ENCODE results near the gene CEMIP2.

CEMIP2 gene

DNA sequence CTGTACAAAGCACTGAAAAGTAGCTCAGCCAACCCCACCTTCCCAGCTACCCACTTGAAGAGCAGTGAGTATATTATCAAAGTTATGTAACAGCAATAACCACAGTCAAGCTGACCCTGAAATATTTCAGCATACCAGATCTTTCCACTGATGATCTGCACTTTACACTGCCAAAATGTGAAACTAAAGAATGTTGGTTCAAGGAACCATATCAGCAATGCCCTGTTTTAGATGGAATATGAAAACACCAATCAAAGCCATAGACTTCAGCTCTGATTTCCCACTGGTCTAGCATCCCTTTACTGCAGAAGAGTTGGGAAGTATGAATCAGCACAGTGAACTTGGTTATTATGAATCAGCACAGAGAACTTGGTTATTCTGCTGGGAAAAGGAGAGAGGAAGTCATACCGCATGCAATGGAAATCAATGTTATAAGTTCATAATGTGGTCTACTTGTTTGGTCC, 20.0 kb downstream of the CEMIP2 start:
- DNase-seq: no peak

- DNase-seq: no peak
These were observed 20.7 kb downstream of the CEMIP2 start for GRCh38 chr9:71747576-71747975.

GRCh38 chr9:71746758-71747125, 21.6 kb downstream of the CEMIP2 start:
- no peak for DNase-seq

DNA sequence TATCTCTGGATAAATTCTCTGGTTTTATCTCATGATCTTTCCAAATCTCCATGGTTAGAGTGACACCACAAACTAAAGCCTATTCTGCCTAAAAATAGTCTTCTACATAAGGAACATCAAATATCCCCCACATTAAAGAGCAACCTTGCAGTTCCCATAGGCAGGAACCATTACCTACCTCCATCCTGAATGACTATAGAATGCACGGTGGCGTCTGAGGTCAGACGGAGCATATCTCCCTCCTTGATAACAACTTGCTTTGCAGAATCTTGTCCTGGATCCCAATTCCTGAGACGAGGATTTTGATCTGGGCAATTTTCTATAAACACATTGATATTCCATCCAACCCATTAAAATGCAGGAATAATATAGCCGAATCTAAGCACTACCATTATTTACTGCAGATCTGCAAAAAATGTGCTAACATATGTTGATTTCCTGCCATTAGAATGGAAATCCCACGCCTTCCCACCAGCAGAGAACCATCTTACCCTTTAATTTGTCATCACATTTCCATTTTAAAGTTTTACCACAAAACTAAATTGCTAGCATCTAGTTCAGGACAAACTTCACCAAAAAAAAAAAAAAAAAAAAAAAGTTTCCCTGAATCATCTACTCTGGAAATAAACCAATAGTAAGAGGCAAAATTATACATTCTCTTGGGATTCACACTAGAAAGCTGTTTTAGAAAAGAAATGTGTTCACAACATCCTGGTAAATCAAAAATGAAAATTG, 22.1 kb downstream of the CEMIP2 start:
- DNase-seq: no peak

DNA sequence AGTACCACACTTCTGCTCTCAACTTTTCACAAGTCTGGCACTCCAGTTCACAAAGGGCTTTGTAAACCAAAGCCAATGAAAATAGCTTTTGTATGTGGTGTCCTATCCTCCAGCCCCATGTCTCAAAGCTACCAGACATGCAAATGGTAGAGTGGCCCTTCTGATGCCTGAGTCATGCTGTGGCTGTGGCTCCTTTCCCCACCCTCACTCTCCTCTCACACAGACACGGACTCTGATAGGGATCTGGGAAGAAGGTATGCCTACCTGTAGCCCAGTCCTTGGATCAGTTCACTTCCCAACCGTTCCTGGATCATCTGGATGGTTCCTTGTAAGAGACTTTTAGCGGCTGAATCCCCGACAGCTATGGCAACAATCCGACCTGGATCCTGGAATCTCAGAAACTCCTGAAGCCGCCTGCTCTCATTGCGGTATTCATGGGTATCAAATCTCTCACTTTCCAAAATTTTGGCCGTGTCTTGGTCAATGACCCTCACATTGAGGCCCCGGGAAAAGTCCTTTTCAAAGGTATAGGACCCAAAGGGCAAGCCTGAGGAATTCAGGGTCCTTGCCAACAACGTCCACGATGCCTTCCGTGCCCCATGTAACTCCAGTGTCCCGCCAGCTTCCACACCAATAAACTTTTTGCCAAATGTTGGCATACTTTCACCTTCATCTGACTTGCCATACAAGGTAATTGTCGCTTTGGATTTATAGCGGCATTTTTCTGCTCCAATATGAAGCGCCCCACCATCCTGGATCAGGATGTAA, 23.4 kb downstream of the CEMIP2 start:
- no peak for DNase-seq

- DNase-seq: no peak
These were observed 24.4 kb downstream of the CEMIP2 start for GRCh38 chr9:71743882-71744281.

DNA sequence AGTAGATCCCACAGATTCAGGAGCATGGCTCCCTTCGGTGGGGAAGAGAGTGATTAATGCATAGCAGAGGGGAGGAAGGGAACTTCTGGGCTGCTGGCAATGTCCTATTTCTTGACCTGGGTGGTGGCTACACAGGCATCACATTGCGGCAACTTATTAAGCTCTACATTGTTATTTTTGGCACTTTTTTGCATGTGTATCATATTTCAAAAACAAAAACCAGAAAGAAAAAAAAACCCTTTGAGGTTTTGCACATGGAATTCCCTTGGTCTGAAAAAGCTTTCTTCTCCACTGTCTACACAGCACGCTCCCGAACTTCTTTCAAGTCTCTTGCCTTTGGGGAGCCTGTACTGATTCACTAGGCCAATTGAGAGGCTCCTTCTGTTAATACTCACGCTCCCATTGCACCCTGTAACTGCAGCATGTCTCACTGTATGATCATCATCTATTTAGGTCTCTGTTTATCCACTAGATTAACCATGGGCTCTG, 25.1 kb downstream of the CEMIP2 start:
- no peak for DNase-seq

DNA sequence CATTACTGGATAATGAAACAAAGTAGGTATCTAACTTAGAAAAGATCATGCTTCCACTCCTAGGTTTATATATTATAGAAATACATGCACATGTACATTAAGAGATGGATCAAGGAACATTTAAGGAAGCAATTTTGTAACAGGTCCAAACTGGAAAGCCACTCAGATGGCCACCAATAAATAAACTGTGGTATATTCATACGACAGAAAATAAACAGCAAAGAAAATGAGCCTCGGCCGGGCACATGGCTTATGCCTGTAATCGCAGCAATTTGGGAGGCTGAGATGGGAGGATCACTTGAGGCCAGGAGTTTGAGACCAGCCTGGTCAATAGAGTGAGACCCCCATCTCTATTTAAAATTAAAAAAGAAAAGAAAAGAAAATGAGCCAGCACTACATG, 25.6 kb downstream of the CEMIP2 start:
- DNase-seq: no peak

DNA sequence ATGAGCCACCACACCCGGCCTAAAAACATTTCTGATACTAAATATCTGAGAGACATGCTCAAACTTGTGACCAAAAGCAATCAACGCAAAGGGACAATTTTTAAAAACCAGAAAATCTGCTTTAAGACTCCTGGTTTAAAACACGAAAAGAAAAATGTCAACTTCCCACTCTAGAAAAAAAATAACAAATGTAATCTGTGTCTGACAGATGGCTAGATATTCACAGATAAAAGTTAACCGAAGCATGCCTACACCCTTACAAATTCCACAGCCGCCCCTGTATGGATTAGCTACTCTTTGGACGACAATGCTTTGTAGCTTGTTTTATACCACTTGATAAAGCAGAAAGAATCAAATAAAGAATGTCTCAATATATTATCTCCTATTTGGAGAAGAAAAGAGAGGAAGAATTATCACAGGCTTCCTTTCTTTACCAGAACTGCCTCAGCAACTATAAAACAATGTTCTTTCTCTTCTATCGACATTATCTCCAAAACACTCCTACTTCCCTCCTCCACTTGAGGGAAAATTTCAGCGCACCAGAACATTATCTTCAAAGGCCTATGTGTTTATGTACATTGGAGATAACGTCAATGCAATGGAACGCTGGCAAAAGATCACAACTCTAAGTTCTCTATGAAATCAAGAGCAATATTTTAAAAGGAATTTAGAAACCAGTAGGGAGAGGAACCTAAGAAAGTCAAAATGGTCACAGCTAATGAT, 26.2 kb downstream of the CEMIP2 start:
- DNase-seq: peak in 2 of 56 donors; percentile 8 to 16

DNA sequence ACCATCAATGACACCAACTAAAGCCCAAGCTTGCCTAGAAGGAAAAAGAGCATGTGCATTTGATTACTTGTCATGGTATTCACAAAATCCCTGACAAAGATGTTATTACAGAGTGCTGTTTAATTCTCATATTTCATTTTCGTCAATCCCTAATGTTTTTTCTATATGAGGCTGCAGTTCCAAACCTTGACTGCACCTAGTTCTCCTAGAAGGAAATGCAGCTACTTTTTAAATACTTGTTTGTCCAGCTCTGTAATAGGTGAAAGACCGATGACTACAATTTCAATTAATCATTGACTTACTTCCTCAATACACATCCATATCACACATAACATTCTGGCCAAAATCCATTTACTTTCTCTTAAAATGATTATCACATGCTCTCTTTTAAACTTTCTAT, 28.1 kb downstream of the CEMIP2 start:
- no peak for DNase-seq

GRCh38 chr9:71737455-71737854, 30.9 kb downstream of the CEMIP2 start:
- no peak for DNase-seq

DNA sequence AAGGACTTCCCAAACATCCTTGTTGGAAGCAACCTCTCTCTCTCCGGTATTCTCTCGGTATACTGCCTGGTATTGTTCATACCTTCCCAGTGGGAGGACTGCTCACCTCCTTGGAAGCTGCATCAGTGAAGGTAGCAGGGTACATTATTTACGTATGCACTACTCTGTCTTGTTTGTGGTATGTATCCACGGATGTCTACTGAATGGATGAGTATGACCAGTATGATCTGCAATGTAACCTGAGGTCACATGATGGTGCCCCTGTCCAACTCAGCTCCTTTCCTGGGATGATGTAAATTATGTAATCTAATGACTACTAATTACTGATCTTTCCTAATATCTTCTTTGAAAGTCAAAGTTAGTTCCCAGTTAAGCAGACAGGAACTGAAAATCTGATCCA, 32.1 kb downstream of the CEMIP2 start:
- no peak for DNase-seq

- DNase-seq: no peak
These were observed 33.4 kb downstream of the CEMIP2 start for GRCh38 chr9:71734950-71735349.

- no peak for DNase-seq
These were observed 35.1 kb downstream of the CEMIP2 start for GRCh38 chr9:71733176-71733575.

DNA sequence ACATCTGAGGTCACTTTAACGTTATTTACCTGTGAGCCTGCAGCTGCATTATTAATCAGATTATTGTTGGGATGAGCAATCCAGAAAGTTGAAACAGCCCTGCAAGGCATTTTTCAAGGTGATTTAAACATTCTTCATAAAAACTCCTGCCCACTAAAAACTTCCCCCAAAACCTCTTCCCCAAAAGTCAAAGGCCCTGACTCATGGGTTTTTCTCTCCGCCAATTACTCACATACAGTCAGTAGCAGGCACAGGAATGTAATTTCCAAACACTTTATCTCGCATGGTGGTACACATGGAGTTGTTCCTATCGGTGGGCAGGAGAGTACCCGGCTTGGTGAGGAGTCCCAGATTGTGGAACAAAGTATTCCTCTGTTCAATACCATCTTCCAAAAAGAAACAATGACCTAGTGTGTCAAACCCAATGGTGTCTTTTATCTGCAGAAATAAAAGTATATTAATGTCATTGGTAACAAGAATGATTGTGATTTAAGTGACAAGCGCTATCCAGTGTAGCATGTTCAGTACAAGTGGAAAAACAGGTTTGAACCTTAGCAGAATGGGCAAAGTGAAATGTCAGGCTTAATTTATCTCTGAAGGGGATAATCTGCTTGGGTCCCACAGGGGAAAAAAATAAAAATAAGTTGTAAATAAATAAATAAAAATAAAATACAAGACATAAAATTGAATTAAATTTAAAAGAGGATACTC, 38.3 kb downstream of the CEMIP2 start:
- DNase-seq: no peak

DNA sequence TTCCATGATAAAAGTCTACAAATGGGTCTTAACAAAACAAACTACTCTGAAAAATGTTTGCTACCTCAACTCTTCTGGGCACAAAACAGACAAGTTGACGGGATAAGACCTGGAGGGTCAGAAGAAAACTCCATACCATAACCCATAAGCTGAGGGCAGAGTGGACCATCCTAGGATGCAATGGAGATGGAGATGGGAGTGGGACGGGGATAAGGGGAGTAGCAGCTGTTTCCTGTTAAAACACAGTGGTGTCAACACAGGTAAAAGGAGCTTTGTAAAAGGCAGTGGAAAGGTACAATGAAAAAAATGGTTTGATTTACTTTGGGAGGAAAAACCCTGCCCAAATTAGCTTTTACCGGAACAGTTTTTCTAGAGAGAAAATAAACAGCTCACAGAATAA, 41.6 kb downstream of the CEMIP2 start:
- no peak for DNase-seq

GRCh38 chr9:71725590-71726338, 42.5 kb downstream of the CEMIP2 start:
- DNase-seq: no peak

- no peak for DNase-seq
These were observed 46.5 kb downstream of the CEMIP2 start for GRCh38 chr9:71721855-71722254.

GRCh38 chr9:71719562-71719961, 48.8 kb downstream of the CEMIP2 start:
- DNase-seq: no peak

DNA sequence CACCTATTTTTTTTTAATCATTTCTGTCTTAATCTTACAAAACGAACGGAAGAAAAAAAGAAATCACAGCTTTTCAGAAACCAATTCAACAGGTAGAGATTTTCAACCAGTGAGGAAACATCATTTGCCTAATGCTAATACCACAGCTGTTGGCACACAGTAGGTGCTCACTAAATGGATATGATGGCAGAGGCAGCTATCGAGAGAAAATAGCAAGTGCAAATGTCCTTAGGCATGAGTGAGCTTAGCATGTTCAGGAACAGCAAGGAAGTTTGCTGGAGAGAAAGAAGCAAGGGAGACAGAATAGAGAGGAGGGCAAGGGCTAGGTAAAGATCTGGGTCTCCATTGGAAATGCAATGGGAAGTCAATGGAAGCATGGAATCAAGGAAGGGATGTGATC, 49.2 kb downstream of the CEMIP2 start:
- DNase-seq: no peak
